ENCODE data around the gene LDB2. TPM values are rescaled to one million over a fixed set of nuclear protein-coding genes. Genes with fewer than 3 reads are reported as not detected.

The LDB2 gene
- total and polyA plus RNA-seq, 7 donors, result 7.0 to 18.9 (median 10.1) TPM

GRCh38 chr4:16583764-16584163 is 314.7 kb downstream of the LDB2 start:
- DNase-seq (no peak), ATAC-seq (no peak)
- H3K27ac ChIP-seq, result no peak overlapping the region
- TF ChIP-seq CTCF (IDR thresholded peaks at IDR 0.05), result no peak
- intact Hi-C loops (cut with DNase I), result no loop called here
- no peaks in the 10 kb centered on the region for H3K27me3 ChIP-seq (ENCODE audit: insufficient read depth in 3 of 3, low read length in 2 of 3)
- no peaks in the 10 kb centered on the region for H3K4me1 ChIP-seq
- no peaks in the 10 kb centered on the region for H3K36me3 ChIP-seq (ENCODE audit: insufficient read depth in 1 of 2, low read depth in 1 of 2)
- WGBS, 3 donors, result 85 to 93% (median 90%) methylated on average over 8 of the region's 8 CpGs
- no peaks in the 10 kb centered on the region for H3K9me3 ChIP-seq
- no peak overlapping the region for H3K4me3 ChIP-seq

GRCh38 chr4:16582526-16582925 is 315.9 kb downstream of the LDB2 start:
- DNase-seq, result no peak
- Histone ChIP-seq H3K27ac (no peak overlapping the region), H3K27me3 (ENCODE audit: insufficient read depth in 3 of 3, low read length in 2 of 3) (no peaks in the 10 kb centered on the region), H3K4me3 (no peak overlapping the region), H3K36me3 (ENCODE audit: insufficient read depth in 1 of 2, low read depth in 1 of 2) (no peaks in the 10 kb centered on the region), H3K4me1 (no peaks in the 10 kb centered on the region), H3K9me3 (no peaks in the 10 kb centered on the region)
- ATAC-seq, result no peak
- WGBS, 3 donors, result 88 to 95% (median 91%) methylated on average over 10 of the region's 10 CpGs
- TF ChIP-seq CTCF (IDR thresholded peaks at IDR 0.05), result no peak
- intact Hi-C loops (cut with DNase I), result no loop called here

GRCh38 chr4:16582036-16582435 is 316.4 kb downstream of the LDB2 start:
- Histone ChIP-seq H3K27ac (no peak overlapping the region), H3K27me3 (ENCODE audit: insufficient read depth in 3 of 3, low read length in 2 of 3) (no peaks in the 10 kb centered on the region), H3K4me1 (no peaks in the 10 kb centered on the region), H3K9me3 (no peaks in the 10 kb centered on the region), H3K4me3 (no peak overlapping the region), H3K36me3 (ENCODE audit: insufficient read depth in 1 of 2, low read depth in 1 of 2) (no peaks in the 10 kb centered on the region)
- intact Hi-C loops (cut with DNase I), result no loop called here
- TF ChIP-seq CTCF (IDR thresholded peaks at IDR 0.05), result no peak
- ATAC-seq (no peak), DNase-seq (no peak)
- WGBS, 3 donors, result 93 to 97% (median 94%) methylated on average over 3 of the region's 3 CpGs

GRCh38 chr4:16581117-16581516 is 317.3 kb downstream of the LDB2 start:
- Histone ChIP-seq H3K36me3 (ENCODE audit: insufficient read depth in 1 of 2, low read depth in 1 of 2) (no peaks in the 10 kb centered on the region), H3K27me3 (ENCODE audit: insufficient read depth in 3 of 3, low read length in 2 of 3) (no peaks in the 10 kb centered on the region), H3K4me3 (no peak overlapping the region), H3K27ac (no peak overlapping the region), H3K9me3 (no peaks in the 10 kb centered on the region), H3K4me1 (no peaks in the 10 kb centered on the region)
- DNase-seq (no peak), ATAC-seq (no peak)
- intact Hi-C loops (cut with DNase I), result no loop called here
- no peak for TF ChIP-seq CTCF (IDR thresholded peaks at IDR 0.05)
- 66 to 99% (median 97%) methylated on average over 3 of the region's 3 CpGs for WGBS, 3 donors

GRCh38 chr4:16580514-16580913 is 317.9 kb downstream of the LDB2 start:
- H3K9me3 ChIP-seq, result no peaks in the 10 kb centered on the region
- H3K4me1 ChIP-seq, result no peaks in the 10 kb centered on the region
- H3K27me3 ChIP-seq (ENCODE audit: insufficient read depth in 3 of 3, low read length in 2 of 3), result no peaks in the 10 kb centered on the region
- ATAC-seq, result no peak
- H3K27ac ChIP-seq, result no peak overlapping the region
- no peak overlapping the region for H3K4me3 ChIP-seq
- TF ChIP-seq CTCF (IDR thresholded peaks at IDR 0.05), result no peak
- H3K36me3 ChIP-seq (ENCODE audit: insufficient read depth in 1 of 2, low read depth in 1 of 2), result no peaks in the 10 kb centered on the region
- intact Hi-C loops (cut with DNase I), result no loop called here
- no peak for DNase-seq

Measured in psoas muscle (tissue), 8 donors.